Measurements from ENCODE around the gene LIMS4. TPM values are rescaled to one million over a fixed set of nuclear protein-coding genes. Genes with fewer than 3 reads are reported as not detected.

LIMS4 gene
- total and polyA plus RNA-seq, 2 experiments from 2014 or later: 0.15 TPM; not detected in 1

Small RNAs within 50 kb of the gene (small RNA-seq; reads per million reads assigned to genes)
- gene AC108938.1 (ENCODE audit: low replicate concordance): not detected

Other genes with a start within 250 kb of the LIMS4 start
- 7.9 and 21.8 TPM in 2 replicates for gene RGPD6, start 104.4 kb upstream of the LIMS4 start, total RNA-seq (2014; rRNA removed; shearing (Covaris generic))
- gene RGPD6, start 104.4 kb upstream of the LIMS4 start, polyA plus RNA-seq (2016; fragmentation: Nextera tagmentation; extraction: Ambion mirVana): 4.9 and 7.6 TPM in 2 replicates
- gene BUB1, start 205.2 kb upstream of the LIMS4 start, total RNA-seq (2014; rRNA removed; shearing (Covaris generic)): 178 and 184 TPM in 2 replicates
- 50.8 and 59.4 TPM in 2 replicates for gene BUB1, start 205.2 kb upstream of the LIMS4 start, polyA plus RNA-seq (2016; fragmentation: Nextera tagmentation; extraction: Ambion mirVana)